DOHH2 (cell line): ENCODE data around the gene OSBPL9.

Experiments used
- EZH2phosphoT487 ChIP-seq: fragments of 200-600 bp; sonication (generic); IDR thresholded peaks from 2 replicates; pipeline ENCODE4 v1.6.1; 2017; ENCODE audit warnings: borderline replicate concordance, mild to moderate bottlenecking, antibody characterized with exemption, low read length, moderate library complexity, mixed read lengths
- TF ChIP-seq, protein P1 (sequence below): fragments of 200-600 bp; sonication (generic); IDR thresholded peaks from one replicate; pipeline ENCODE4 v1.5.1; 2014; ENCODE audit warnings: antibody characterized with exemption, mild to moderate bottlenecking, low read depth, low read length; ENCODE audit not compliant: poor library complexity, severe bottlenecking

- TF ChIP-seq, protein P1, sequence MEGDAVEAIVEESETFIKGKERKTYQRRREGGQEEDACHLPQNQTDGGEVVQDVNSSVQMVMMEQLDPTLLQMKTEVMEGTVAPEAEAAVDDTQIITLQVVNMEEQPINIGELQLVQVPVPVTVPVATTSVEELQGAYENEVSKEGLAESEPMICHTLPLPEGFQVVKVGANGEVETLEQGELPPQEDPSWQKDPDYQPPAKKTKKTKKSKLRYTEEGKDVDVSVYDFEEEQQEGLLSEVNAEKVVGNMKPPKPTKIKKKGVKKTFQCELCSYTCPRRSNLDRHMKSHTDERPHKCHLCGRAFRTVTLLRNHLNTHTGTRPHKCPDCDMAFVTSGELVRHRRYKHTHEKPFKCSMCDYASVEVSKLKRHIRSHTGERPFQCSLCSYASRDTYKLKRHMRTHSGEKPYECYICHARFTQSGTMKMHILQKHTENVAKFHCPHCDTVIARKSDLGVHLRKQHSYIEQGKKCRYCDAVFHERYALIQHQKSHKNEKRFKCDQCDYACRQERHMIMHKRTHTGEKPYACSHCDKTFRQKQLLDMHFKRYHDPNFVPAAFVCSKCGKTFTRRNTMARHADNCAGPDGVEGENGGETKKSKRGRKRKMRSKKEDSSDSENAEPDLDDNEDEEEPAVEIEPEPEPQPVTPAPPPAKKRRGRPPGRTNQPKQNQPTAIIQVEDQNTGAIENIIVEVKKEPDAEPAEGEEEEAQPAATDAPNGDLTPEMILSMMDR: no peak
- no peak for TF ChIP-seq EZH2phosphoT487
Observed at GRCh38 chr1:51622455-51622913, 5.6 kb downstream of the OSBPL9 start.
